HT1080 (cell line): ENCODE results near the gene PRRC2C. TPM values are rescaled to one million over a fixed set of nuclear protein-coding genes. Genes with fewer than 3 reads are reported as not detected.
"Not testable (repeated sequence)": the region's sequence is repeated elsewhere in the genome, so short reads cannot be mapped to it uniquely, and the experiment has no call there.

Experiments
- DNase-seq: peaks from one replicate; pipeline ENCODE4 v3.0.0-alpha.2; 2015; ENCODE audit warnings: low read depth
- total RNA-seq: library from RNA; depleted of rRNA; stranded (reverse); fragments of >200 nt; shearing (Covaris generic); gene quantifications from 2 replicates; pipeline ENCODE4 v1.2.3, GENCODE V29; 2014

Gene PRRC2C
- total RNA-seq, 1 experiment from 2014 or later: 56.4 TPM

DNA sequence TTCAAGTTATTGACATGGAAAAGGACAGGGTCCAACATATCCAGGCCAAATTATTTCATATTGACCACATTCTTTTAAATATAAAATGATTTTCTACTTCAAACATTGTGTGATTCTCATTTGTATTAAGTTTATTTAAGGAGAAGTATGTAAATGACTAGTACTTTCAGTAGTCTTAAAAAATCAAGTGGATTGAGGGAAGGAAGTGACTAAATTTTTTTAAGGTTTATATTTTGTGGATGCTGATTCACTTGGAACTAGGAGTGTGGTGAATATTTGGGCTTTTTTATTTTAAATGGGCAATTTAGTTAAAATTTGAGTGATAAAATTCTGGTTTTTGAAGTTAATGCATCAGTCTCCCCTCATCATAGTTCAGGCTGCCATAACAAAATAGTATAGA is 10.1 kb downstream of the PRRC2C start:
- DNase-seq: no peak

- DNase-seq: no peak
Measured at GRCh38 chr1:171500304-171500703, 15.0 kb downstream of the PRRC2C start.

- no peak for DNase-seq
Measured at GRCh38 chr1:171500803-171501202, 15.5 kb downstream of the PRRC2C start.

GRCh38 chr1:171501305-171502024 is 16.1 kb downstream of the PRRC2C start:
- DNase-seq: no peak

DNA sequence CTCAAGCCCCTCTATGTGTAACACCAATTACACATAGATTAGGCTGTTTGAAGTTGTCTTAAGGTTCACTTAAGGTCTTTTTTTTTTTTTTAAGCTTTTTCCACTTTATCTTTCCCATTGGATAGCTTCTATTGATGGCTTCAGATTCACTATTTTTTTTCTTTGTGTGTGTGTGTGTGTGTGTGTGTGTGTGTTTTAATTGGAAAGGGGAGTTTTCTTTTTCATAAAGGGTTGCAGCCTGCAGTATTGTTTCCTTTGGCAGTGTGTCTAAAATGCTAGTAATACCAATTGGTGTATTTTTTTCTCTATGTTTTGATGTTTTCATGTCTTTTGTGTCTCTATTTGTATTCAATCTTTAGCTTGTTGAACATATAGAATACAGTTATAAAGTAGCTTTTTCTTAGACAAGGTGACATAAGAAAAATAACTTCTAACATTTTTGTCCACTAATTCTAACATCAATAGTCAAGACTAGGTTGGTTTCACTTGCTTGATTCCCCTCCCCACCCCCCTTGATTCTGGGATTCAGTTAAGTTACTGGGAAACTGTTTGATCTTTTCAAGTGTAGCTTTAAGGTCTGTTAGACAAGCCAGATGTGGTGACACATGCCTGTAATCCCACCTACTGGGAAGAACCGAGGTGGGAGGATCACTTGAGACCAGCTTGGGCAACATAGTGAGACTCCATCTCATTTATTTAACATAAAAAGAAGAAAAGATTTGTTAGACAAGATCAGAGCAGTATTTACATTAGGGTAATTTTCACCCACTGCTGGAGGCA is 21.4 kb downstream of the PRRC2C start:
- no peak for DNase-seq

GRCh38 chr1:171507435-171507834 is 22.1 kb downstream of the PRRC2C start:
- DNase-seq: no peak

DNA sequence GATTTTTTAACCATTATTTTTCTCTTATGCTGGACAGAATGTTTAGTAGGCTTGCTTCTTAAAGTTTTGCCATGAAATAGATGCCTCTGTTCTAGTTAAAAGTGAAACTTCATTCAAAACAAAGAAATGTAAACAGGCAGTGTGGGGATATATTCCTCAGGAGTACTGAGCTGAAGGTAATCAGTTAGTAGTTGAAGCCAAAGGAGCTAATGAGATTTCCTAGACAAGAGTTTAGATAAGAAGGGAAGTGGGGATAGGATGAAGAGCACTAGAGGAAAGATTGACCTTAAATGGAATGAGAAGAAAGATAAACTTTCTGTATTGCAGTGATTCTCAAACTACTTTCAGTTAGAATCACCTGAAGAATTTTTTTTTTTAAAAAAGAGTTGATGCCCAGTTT is 23.9 kb downstream of the PRRC2C start:
- no peak for DNase-seq

DNA sequence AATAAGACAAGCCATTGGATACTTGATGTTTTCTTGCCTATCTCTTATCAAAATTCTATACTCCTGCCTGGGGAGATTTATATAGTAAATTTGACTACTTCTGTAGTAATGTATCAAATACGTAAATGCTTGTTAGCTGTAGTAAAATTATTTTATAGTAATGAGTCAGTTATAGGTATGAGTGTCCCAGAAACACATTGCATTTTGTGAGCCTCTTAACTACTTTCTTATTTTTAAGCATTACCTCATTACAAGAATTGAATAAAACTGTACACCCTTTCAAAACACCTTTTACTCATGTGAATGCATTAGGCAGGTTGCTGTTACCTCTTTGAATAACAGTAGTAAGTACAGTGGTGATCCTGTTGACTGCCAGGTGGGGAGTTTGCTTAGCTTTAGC is 28.4 kb downstream of the PRRC2C start:
- no peak for DNase-seq

- no peak for DNase-seq
Measured at GRCh38 chr1:171515299-171515698, 30.0 kb downstream of the PRRC2C start.

- DNase-seq: no peak
Measured at GRCh38 chr1:171515741-171516140, 30.4 kb downstream of the PRRC2C start.

- no peak for DNase-seq
Measured at GRCh38 chr1:171521567-171521966, 36.2 kb downstream of the PRRC2C start.

DNA sequence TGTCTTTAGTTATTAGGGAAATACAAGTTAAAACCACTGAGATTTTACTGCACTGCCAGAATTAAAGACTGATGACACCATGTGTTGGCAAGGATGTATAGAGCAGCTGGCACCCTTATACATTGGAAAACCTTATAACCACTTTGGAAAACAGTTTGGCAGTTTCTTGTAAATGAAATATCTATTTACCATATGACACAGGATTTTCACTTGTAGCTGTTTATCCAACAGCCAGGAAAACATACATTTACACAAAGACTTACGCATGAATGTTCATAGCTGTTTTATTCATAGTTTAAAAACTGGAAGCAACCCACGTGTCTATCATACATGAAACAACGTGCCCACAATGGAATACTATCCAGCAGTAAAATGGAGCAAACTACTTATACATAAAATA is 45.3 kb downstream of the PRRC2C start:
- DNase-seq: no peak

DNA sequence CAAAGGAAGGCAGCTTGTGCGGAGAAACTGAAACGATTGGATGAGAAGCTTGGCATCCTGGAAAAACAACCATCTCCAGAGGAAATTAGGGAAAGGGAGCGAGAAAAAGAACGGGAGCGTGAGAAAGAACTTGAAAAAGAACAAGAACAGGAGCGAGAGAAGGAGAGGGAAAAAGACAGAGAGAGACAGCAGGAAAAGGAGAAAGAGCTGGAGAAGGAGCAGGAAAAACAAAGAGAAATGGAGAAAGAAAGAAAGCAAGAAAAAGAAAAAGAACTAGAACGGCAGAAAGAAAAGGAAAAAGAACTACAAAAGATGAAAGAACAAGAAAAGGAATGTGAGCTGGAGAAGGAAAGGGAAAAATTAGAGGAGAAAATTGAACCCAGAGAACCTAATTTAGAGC is 47.2 kb downstream of the PRRC2C start:
- no peak for DNase-seq

GRCh38 chr1:171545523-171545922 is 60.2 kb downstream of the PRRC2C start:
- no peak for DNase-seq

DNA sequence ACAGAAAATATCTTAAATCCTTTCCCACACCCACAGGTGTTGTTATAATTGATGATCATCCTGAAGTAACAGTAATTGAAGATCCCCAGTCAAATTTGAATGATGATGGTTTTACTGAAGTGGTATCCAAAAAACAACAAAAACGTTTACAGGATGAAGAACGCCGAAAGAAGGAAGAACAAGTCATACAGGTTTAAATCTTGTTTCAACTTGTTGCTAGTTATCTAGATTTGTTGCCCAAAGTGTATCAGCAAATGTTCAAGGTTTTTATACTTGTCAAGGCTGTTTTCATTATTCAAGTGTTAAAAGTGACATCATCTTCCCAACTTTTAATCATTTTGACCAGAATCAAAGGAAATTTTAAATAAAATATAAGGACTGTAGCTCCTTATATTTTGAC is 64.7 kb downstream of the PRRC2C start:
- DNase-seq: no peak

DNA sequence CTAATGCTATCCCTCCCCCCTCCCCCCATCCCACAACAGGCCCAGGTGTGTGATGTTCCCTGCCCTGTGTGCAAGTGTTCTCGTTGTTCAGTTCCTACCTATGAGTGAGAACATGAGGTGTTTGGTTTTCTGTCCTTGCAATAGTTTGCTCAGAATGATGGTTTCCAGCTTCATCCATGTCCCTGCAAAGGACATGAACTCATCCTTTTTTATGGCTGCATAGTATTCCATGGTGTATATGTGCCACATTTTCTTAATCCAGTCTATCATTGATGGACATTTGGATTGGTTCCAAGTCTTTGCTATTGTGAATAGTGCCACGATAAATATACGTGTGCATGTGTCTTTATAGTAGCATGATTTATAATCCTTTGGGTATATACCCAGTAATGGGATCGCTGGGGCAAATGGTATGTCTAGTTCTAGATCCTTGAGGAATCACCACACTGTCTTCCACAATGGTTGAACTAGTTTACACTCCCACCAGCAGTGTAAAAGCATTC is 65.3 kb downstream of the PRRC2C start:
- not testable (repeated sequence) for DNase-seq

DNA sequence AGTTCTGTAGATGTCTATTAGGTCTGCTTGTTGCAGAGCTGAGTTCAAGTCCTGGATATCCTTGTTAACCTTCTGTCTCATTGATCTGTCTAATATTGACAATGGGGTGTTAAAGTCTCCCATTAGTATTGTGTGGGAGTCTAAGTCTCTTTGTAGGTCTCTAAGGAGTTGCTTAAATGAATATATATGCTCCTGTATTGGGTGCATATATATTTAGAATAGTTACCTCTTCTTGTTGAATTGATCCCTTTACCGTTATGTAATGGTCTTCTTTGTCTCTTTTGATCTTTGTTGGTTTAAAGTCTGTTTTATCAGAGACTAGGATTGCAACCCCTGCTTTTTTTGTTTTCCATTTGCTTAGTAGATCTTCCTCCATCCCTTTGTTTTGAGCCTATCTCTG is 68.6 kb downstream of the PRRC2C start:
- DNase-seq: not testable (repeated sequence)

DNA sequence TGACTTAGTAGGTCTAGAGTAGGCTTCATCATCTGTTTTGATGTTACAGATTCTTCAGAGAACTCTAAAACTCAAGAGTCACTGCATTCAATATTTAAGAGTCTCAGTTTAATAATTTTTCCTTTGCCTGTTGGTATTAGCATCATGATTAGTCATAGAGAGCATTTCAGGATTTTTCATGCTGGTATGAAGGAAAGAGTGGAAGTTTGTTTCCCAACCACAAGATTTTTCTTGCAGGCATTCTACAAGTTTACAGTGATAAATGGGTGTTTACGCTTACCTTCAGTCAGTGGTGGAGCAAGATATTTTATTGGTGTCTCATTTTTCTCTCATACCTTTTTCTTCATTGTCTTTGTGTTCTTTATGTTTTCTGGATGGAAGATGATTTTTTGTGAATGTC is 78.3 kb downstream of the PRRC2C start:
- DNase-seq: no peak

DNA sequence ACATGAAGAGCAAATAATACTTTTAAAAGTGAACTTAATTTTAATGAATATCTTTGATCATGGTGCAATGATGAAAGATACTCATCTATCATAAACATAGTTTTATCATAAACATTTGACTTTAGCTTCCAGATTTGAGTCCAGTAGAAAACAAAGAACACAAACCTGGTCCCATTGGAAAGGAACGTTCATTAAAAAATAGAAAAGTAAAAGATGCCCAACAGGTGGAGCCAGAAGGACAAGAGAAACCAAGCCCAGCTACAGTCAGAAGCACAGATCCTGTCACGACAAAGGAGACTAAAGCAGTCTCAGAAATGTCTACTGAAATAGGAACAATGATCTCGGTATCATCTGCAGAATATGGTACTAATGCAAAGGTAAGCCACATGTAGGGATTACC is 81.1 kb downstream of the PRRC2C start:
- DNase-seq: no peak

DNA sequence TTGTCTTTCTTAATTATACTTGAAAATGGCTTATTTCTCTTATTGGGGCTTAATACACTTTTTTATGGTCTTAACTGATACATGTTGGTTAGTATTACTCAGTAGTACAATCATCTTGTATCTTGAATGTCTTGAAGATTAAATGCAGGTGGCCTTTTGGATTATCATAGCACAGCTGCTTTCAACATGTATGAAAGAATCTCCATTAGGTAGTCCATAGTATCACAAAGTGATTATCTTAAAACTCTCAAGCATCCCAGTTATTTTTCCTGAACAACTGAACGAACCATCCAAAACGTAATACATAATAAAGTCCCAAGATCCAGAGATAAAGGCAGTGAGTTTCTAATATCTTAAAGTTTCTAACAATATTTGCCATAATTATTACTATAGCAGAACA is 85.0 kb downstream of the PRRC2C start:
- no peak for DNase-seq

GRCh38 chr1:171576144-171576543 is 90.8 kb downstream of the PRRC2C start:
- no peak for DNase-seq

- DNase-seq: no peak
Measured at GRCh38 chr1:171581226-171581625, 95.9 kb downstream of the PRRC2C start.

GRCh38 chr1:171581766-171582165 is 96.4 kb downstream of the PRRC2C start:
- no peak for DNase-seq
